OCI-LY3 (cell line): ENCODE results near the gene TESMIN.

ENCODE experiments used
- CTCF ChIP-seq: fragments of 200-600, 300-600 bp; sonication (generic); IDR thresholded peaks from 2 replicates; pipeline ENCODE4 v1.5.1; 2014; ENCODE audit warnings: antibody characterized with exemption, low read length, low read depth
- EZH2phosphoT487 ChIP-seq: fragments of 200-600 bp; shearing (Covaris generic); IDR thresholded peaks from 2 replicates; pipeline ENCODE4 v1.6.1; 2018; ENCODE audit warnings: antibody characterized with exemption, mixed run types, low read depth

- TF ChIP-seq CTCF (no peak), EZH2phosphoT487 (no peak)
Measured at GRCh38 chr11:68684385-68685356, 66.6 kb downstream of the TESMIN start, which contains the start of gene GAL.
